Measurements from ENCODE around the gene MMP13.

DNA sequence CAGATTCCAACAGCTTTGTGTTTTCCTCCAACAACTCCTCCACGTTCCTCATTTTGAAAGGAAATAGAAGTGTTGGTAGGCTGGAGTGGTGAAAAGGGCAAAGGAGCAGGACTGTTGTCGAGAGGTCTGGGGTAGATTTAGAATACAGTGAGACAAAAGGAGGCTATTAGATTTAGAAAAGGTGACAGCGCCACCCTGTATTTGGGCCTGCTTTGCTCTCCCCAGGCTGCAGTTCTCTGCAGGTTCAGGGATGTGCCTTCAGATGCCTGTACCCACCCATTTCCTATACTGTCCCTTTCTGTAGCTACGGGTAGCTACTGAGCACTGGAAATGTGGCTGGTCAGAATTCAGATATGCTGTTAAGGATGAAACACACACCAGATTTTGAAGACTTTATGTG is 20.8 kb downstream of the MMP13 start:
- TF ChIP-seq, protein P1, sequence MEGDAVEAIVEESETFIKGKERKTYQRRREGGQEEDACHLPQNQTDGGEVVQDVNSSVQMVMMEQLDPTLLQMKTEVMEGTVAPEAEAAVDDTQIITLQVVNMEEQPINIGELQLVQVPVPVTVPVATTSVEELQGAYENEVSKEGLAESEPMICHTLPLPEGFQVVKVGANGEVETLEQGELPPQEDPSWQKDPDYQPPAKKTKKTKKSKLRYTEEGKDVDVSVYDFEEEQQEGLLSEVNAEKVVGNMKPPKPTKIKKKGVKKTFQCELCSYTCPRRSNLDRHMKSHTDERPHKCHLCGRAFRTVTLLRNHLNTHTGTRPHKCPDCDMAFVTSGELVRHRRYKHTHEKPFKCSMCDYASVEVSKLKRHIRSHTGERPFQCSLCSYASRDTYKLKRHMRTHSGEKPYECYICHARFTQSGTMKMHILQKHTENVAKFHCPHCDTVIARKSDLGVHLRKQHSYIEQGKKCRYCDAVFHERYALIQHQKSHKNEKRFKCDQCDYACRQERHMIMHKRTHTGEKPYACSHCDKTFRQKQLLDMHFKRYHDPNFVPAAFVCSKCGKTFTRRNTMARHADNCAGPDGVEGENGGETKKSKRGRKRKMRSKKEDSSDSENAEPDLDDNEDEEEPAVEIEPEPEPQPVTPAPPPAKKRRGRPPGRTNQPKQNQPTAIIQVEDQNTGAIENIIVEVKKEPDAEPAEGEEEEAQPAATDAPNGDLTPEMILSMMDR (IDR thresholded peaks at IDR 0.05; ENCODE audit: low read depth, low read length) = no peak
- TF ChIP-seq EZH2phosphoT487 (IDR thresholded peaks at IDR 0.05; ENCODE audit: low read depth) = no peak

Data from OCI-LY3 (cell line).